OCI-LY7 (cell line): ENCODE measurements around the gene POGZ. TPM values are rescaled to one million over a fixed set of nuclear protein-coding genes. Genes with fewer than 3 reads are reported as not detected.

Experiments
- BruUV-seq: library from RNA; stranded (reverse); fragments of 400-500 nt; replicated peaks from 2 replicates; lab custom pipeline; 2021; lab: Mats Ljungman, UMichigan
- CTCF ChIA-PET: fragments of 300-600 bp; sonication (Branson Sonifier 250); formaldehyde crosslinking; loops from one replicate; lab custom pipeline; 2022; ENCODE audit warnings: antibody characterized with exemption; ENCODE audit not compliant: unreplicated experiment; lab: Charles Lee
- POLR2A ChIA-PET: fragments of 300-600 bp; sonication (Branson Sonifier 250); formaldehyde crosslinking; loops from one replicate; lab custom pipeline; 2022; ENCODE audit warnings: antibody characterized with exemption; lab: Charles Lee
- DNase-seq: peaks from one replicate; pipeline ENCODE4 v3.0.0-alpha.2; 2015; ENCODE audit warnings: low spot score
- H2AFZ ChIP-seq: fragments of 200-600 bp; sonication (generic), shearing (Covaris generic); 2 replicates; pipeline ENCODE4 v1.6.1; 2014; ENCODE audit warnings: mild to moderate bottlenecking, antibody characterized with exemption, low read length, moderate library complexity
- H3K27ac ChIP-seq: fragments of 200-600 bp; sonication (generic); 2 replicates; pipeline ENCODE4 v1.5.1; 2014; ENCODE audit warnings: mixed run types, low read depth, mild to moderate bottlenecking, moderate library complexity, low read length, inconsistent platforms; ENCODE audit not compliant: poor library complexity, severe bottlenecking
- H3K36me3 ChIP-seq: fragments of 200-600 bp; sonication (generic); 2 replicates; pipeline ENCODE4 v1.6.1; 2014; ENCODE audit warnings: mild to moderate bottlenecking, antibody characterized with exemption, low read length, moderate library complexity, mixed read lengths; ENCODE audit not compliant: insufficient read depth
- H3K4me1 ChIP-seq: fragments of 200-600 bp; sonication (generic); 2 replicates; pipeline ENCODE4 v1.5.1; 2014; ENCODE audit warnings: mild to moderate bottlenecking, low read length; ENCODE audit not compliant: insufficient read depth, poor library complexity, severe bottlenecking
- H3K4me2 ChIP-seq: fragments of 200-600 bp; sonication (generic); 2 replicates; pipeline ENCODE4 v1.6.1; 2014; ENCODE audit warnings: mild to moderate bottlenecking, low read length
- H3K4me3 ChIP-seq: fragments of 200-600 bp; sonication (generic); 2 replicates; pipeline ENCODE4 v1.5.1; 2014; ENCODE audit warnings: mild to moderate bottlenecking, low read depth, low read length; ENCODE audit not compliant: poor library complexity, severe bottlenecking
- H3K79me2 ChIP-seq: fragments of 200-600 bp; sonication (generic); 2 replicates; pipeline ENCODE4 v1.6.1; 2016; ENCODE audit warnings: low read depth, mild to moderate bottlenecking, low read length, moderate library complexity, mixed read lengths; ENCODE audit not compliant: insufficient read depth
- H3K9me2 ChIP-seq: fragments of 200-600 bp; sonication (generic); 2 replicates; pipeline ENCODE4 v1.6.1; 2016; ENCODE audit warnings: mild to moderate bottlenecking, low read length, mixed read lengths; ENCODE audit not compliant: insufficient read depth
- H3K9me3 ChIP-seq: fragments of 200-600 bp; sonication (generic); 2 replicates; pipeline ENCODE4 v1.6.1; 2014; ENCODE audit warnings: mild to moderate bottlenecking, mixed run types, low read length, mixed read lengths
- H4K20me1 ChIP-seq: fragments of 200-600 bp; sonication (generic); 2 replicates; pipeline ENCODE4 v1.6.1; 2014; ENCODE audit warnings: mild to moderate bottlenecking, antibody characterized with exemption, low read length, moderate library complexity, mixed read lengths; ENCODE audit not compliant: insufficient read depth
- EZH2phosphoT487 ChIP-seq: fragments of 200-600 bp; sonication (generic); IDR thresholded peaks from 2 replicates; pipeline ENCODE4 v1.6.1; 2018; ENCODE audit warnings: low read depth, borderline replicate concordance, mild to moderate bottlenecking, mixed run types, antibody characterized with exemption, low read length, moderate library complexity, mixed read lengths
- intact Hi-C: fragments of 100-400 bp; cut with micrococcal nuclease; formaldehyde crosslinking; loops from one replicate; pipeline ENCODE4 v1.10.0; 2022; ENCODE audit not compliant: unreplicated experiment
- total RNA-seq, 2 experiments: library from RNA; depleted of rRNA in 1 of 2; stranded (reverse); fragments of >200 nt in 1 of 2; shearing (Covaris generic) in 1 of 2; gene quantifications; 2 replicates each; pipeline ENCODE4 v1.2.3, GENCODE V29; 2014 to 2022
- TF ChIP-seq, protein P1 (sequence below): fragments of 200-600 bp; sonication (generic); conservative IDR thresholded peaks from 2 replicates; pipeline ENCODE4 v1.5.1; 2014; ENCODE audit warnings: mild to moderate bottlenecking, antibody characterized with exemption, low read length, moderate library complexity, mixed read lengths

POGZ gene
- total RNA-seq, 2 experiments from 2014 or later: 47.7 to 118 TPM

DNA sequence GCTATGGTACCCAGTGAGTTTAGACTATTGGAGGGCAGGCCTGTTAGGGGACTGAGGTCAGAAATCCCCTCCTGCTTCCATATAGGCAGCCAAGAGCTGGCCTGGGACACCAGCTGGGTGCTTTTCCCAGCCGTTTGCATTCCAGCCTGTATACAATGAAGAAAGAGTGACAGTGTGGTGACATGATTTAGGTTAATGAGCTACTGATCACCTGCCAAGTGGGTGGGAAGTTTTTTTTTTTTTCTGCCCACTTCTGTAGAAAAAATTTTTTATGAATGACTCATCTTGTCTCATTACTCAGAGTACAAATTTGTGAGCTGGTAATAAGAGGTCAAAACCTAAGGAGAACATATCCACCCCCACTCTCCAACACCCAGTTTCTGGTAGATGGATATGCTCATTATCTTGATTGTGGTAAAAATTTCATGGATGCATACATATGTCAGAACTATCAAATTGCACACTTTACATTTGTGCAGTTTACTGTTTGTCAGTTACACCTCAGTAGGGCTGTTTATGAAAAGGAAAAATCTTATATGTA is 35.5 kb upstream of the POGZ start:
- H3K36me3 ChIP-seq: no peaks in the 10 kb centered on the region
- ChIA-PET CTCF (no interaction called here), POLR2A (interaction anchor here (0.5 to 1.1 kb wide), 5 partner anchors 10 to 352 kb away, joined by 3 to 7 read pairs (median 4); no protein-coding TSS in a partner anchor)
- no peaks in the 10 kb centered on the region for H3K9me3 ChIP-seq
- no peak overlapping the region for H3K4me3 ChIP-seq
- H2AFZ ChIP-seq: no peak overlapping the region
- no peaks in the 10 kb centered on the region for H4K20me1 ChIP-seq
- no peaks in the 10 kb centered on the region for H3K79me2 ChIP-seq
- no peak overlapping the region for H3K27ac ChIP-seq
- BruUV-seq: no TSS peak
- H3K4me1 ChIP-seq: no peaks in the 10 kb centered on the region
- intact Hi-C loops: no loop called here
- TF ChIP-seq EZH2phosphoT487: no peak
- TF ChIP-seq, protein P1, sequence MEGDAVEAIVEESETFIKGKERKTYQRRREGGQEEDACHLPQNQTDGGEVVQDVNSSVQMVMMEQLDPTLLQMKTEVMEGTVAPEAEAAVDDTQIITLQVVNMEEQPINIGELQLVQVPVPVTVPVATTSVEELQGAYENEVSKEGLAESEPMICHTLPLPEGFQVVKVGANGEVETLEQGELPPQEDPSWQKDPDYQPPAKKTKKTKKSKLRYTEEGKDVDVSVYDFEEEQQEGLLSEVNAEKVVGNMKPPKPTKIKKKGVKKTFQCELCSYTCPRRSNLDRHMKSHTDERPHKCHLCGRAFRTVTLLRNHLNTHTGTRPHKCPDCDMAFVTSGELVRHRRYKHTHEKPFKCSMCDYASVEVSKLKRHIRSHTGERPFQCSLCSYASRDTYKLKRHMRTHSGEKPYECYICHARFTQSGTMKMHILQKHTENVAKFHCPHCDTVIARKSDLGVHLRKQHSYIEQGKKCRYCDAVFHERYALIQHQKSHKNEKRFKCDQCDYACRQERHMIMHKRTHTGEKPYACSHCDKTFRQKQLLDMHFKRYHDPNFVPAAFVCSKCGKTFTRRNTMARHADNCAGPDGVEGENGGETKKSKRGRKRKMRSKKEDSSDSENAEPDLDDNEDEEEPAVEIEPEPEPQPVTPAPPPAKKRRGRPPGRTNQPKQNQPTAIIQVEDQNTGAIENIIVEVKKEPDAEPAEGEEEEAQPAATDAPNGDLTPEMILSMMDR: no peak
- no peaks in the 10 kb centered on the region for H3K9me2 ChIP-seq
- no peak overlapping the region for H3K4me2 ChIP-seq
- DNase-seq: no peak

DNA sequence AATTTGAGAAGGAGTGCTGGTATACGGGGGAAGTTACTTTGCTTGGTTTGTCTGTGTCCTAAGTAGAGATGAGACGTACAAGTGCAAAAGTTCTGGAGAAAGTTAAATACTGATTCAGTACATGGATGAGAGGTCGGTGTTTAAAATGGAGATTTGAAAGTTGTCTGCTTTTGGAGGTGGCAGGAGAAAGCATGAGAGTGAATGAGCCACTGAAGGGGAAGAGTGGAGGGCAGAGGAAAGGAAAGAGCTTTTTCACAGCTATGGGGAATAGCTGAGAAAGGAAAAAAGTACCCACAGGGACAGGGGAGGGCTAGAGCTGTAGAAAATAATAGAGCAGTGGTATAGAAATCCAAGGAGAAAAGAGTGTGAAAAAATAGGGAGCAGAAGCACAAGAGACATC is 33.7 kb upstream of the POGZ start:
- Histone ChIP-seq H3K9me3 (no peaks in the 10 kb centered on the region), H3K4me1 (no peaks in the 10 kb centered on the region), H3K9me2 (no peaks in the 10 kb centered on the region), H3K4me3 (no peak overlapping the region), H3K27ac (no peak overlapping the region), H4K20me1 (no peaks in the 10 kb centered on the region), H3K4me2 (no peak overlapping the region), H3K79me2 (no peaks in the 10 kb centered on the region), H3K36me3 (no peaks in the 10 kb centered on the region), H2AFZ (no peak overlapping the region)
- intact Hi-C loops: no loop called here
- POLR2A ChIA-PET: no interaction called here
- CTCF ChIA-PET: no interaction called here
- TF ChIP-seq, protein P1: no peak
- no peak for TF ChIP-seq EZH2phosphoT487
- no peak for DNase-seq
- no TSS peak for BruUV-seq

GRCh38 chr1:151492120-151492519 is 32.8 kb upstream of the POGZ start:
- ChIA-PET POLR2A (no interaction called here), CTCF (no interaction called here)
- no TSS peak for BruUV-seq
- H2AFZ ChIP-seq: no peak overlapping the region
- no peak overlapping the region for H3K4me3 ChIP-seq
- H3K27ac ChIP-seq: no peak overlapping the region
- TF ChIP-seq, protein P1: no peak
- TF ChIP-seq EZH2phosphoT487: no peak
- no peaks in the 10 kb centered on the region for H3K79me2 ChIP-seq
- no peaks in the 10 kb centered on the region for H3K4me1 ChIP-seq
- H4K20me1 ChIP-seq: no peaks in the 10 kb centered on the region
- H3K4me2 ChIP-seq: no peak overlapping the region
- no peaks in the 10 kb centered on the region for H3K9me3 ChIP-seq
- no peak for DNase-seq
- H3K36me3 ChIP-seq: no peaks in the 10 kb centered on the region
- no peaks in the 10 kb centered on the region for H3K9me2 ChIP-seq
- intact Hi-C loops: no loop called here
